ENCODE measurements around the gene P2RY2. TPM values are rescaled to one million over a fixed set of nuclear protein-coding genes. Genes with fewer than 3 reads are reported as not detected.

Gene P2RY2
- polyA plus RNA-seq, 3 donors: 2.8 to 24.1 (median 12.7) TPM

- H3K27ac Mint-ChIP-seq: no peak overlapping the region
- Histone ChIP-seq H3K4me1 (ENCODE audit: control insufficient read depth in 1 of 2, insufficient read depth in 2 of 2, low read length in 2 of 2) (peaks cover 6 to 7% of the 10 kb centered on the region in 2 donors), H3K4me3 (replicated peaks in 1 of 3; ENCODE audit: low read depth in 2 of 3, low read length in 3 of 3) (no peak overlapping the region), H3K27ac (ENCODE audit: low read depth in 1 of 2, low read length in 2 of 2) (no peak overlapping the region), H4K20me1 (ENCODE audit: insufficient read depth, low read length) (no peaks in the 10 kb centered on the region), H2AFZ (ENCODE audit: insufficient read depth, low read depth, low read length, poor library complexity, severe bottlenecking) (no peak overlapping the region), H3K79me2 (ENCODE audit: insufficient read depth, low read length) (no peaks in the 10 kb centered on the region), H3K9me3 (replicated peaks in 1 of 2; ENCODE audit: control insufficient read depth in 1 of 2, insufficient read depth in 1 of 2, low read length in 2 of 2) (no peaks in the 10 kb centered on the region), H3K4me2 (replicated peaks; ENCODE audit: extremely low read depth, low read length, poor library complexity, severe bottlenecking) (no peak overlapping the region), H3K9ac (ENCODE audit: insufficient read depth, low read length, poor library complexity, severe bottlenecking) (no peak overlapping the region), H3K36me3 (replicated peaks in 1 of 2; ENCODE audit: control insufficient read depth in 1 of 2, insufficient read depth in 2 of 2, low read length in 2 of 2) (no peaks in the 10 kb centered on the region), H3K27me3 (ENCODE audit: control insufficient read depth in 2 of 2, insufficient read depth in 2 of 2, low read length in 2 of 2) (no peaks in the 10 kb centered on the region)
- H3K9me3 Mint-ChIP-seq: peaks cover 0 to 3% (median 0%) of the 10 kb centered on the region in 7 donors
- peaks cover 20% of the 10 kb centered on the region for H3K4me1 Mint-ChIP-seq
- TF ChIP-seq, protein P1, sequence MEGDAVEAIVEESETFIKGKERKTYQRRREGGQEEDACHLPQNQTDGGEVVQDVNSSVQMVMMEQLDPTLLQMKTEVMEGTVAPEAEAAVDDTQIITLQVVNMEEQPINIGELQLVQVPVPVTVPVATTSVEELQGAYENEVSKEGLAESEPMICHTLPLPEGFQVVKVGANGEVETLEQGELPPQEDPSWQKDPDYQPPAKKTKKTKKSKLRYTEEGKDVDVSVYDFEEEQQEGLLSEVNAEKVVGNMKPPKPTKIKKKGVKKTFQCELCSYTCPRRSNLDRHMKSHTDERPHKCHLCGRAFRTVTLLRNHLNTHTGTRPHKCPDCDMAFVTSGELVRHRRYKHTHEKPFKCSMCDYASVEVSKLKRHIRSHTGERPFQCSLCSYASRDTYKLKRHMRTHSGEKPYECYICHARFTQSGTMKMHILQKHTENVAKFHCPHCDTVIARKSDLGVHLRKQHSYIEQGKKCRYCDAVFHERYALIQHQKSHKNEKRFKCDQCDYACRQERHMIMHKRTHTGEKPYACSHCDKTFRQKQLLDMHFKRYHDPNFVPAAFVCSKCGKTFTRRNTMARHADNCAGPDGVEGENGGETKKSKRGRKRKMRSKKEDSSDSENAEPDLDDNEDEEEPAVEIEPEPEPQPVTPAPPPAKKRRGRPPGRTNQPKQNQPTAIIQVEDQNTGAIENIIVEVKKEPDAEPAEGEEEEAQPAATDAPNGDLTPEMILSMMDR (IDR thresholded peaks at IDR 0.05): no peak
- intact Hi-C loops (cut with micrococcal nuclease): loop anchor here (10.0 kb wide), 2 partner anchors 458 to 488 kb away; no protein-coding TSS in a partner anchor
- WGBS (ENCODE audit: insufficient coverage): 88% methylated on average over 3 of the region's 4 CpGs
- no peaks in the 10 kb centered on the region for H3K36me3 Mint-ChIP-seq
- DNase-seq: no peak
- H3K4me3 Mint-ChIP-seq: no peak overlapping the region
- H3K27me3 Mint-ChIP-seq (ENCODE audit: low read depth in 3 of 3): peaks cover 0 to 4% (median 0%) of the 10 kb centered on the region in 3 donors
Measured at GRCh38 chr11:73172992-73173656, 45.0 kb upstream of the P2RY2 start.

DNA sequence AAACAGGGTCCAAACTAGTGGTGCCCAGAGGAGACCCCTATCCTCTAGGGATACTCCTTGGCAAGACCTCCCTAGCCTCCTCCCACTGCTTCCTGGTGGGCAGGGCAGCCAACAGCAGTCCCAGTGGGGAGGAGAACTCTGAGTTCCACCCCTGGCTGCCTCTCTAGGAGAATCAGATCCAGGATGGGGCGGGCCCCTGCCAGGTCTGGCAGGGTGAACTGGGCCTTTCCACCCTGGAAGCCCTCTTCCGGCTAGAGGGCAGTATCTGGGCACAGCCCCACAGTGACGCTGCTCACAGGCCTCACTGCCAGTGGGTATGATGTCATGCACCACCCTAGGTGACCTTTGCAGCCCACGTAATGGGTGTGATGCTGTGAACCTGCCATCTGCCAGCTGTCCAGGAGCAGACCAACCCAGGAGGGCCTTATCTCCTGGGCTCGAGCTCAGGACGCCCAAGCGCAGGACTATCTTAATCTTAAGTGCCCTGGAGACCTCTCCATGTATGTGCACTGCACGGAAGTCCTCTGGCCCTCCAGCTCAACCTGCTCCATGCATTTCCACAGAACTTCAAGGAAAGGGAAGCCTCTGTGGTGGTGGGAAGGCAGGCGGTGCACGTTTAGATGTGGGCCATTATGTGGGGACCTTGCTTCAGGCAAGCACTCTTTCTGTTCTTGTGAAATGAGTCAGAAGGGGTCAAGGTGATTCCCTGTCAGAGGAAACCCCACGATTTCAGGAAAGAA is 44.2 kb upstream of the P2RY2 start:
- Mint-ChIP-seq H3K27me3 (ENCODE audit: low read depth in 3 of 3) (peaks cover 0 to 4% (median 0%) of the 10 kb centered on the region in 3 donors), H3K27ac (no peak overlapping the region), H3K4me1 (peaks cover 23% of the 10 kb centered on the region), H3K4me3 (no peak overlapping the region), H3K9me3 (peaks cover 0 to 3% (median 0%) of the 10 kb centered on the region in 7 donors), H3K36me3 (no peaks in the 10 kb centered on the region)
- no peak overlapping the region for H2AFZ ChIP-seq (ENCODE audit: insufficient read depth, low read depth, low read length, poor library complexity, severe bottlenecking)
- H3K9ac ChIP-seq (ENCODE audit: insufficient read depth, low read length, poor library complexity, severe bottlenecking): no peak overlapping the region
- no peaks in the 10 kb centered on the region for H3K27me3 ChIP-seq (ENCODE audit: control insufficient read depth in 2 of 2, insufficient read depth in 2 of 2, low read length in 2 of 2)
- no peak for DNase-seq
- peaks cover 7 to 9% of the 10 kb centered on the region in 2 donors for H3K4me1 ChIP-seq (ENCODE audit: control insufficient read depth in 1 of 2, insufficient read depth in 2 of 2, low read length in 2 of 2)
- H3K36me3 ChIP-seq (replicated peaks in 1 of 2; ENCODE audit: control insufficient read depth in 1 of 2, insufficient read depth in 2 of 2, low read length in 2 of 2): no peaks in the 10 kb centered on the region
- H3K4me2 ChIP-seq (replicated peaks; ENCODE audit: extremely low read depth, low read length, poor library complexity, severe bottlenecking): no peak overlapping the region
- no peak overlapping the region for H3K4me3 ChIP-seq (replicated peaks in 1 of 3; ENCODE audit: low read depth in 2 of 3, low read length in 3 of 3)
- H3K9me3 ChIP-seq (replicated peaks in 1 of 2; ENCODE audit: control insufficient read depth in 1 of 2, insufficient read depth in 1 of 2, low read length in 2 of 2): no peaks in the 10 kb centered on the region
- TF ChIP-seq, protein P1 (IDR thresholded peaks at IDR 0.05): no peak
- H4K20me1 ChIP-seq (ENCODE audit: insufficient read depth, low read length): no peaks in the 10 kb centered on the region
- intact Hi-C loops (cut with micrococcal nuclease): loop anchor here (10.0 kb wide), 2 partner anchors 459 to 489 kb away; no protein-coding TSS in a partner anchor
- no peaks in the 10 kb centered on the region for H3K79me2 ChIP-seq (ENCODE audit: insufficient read depth, low read length)
- 90% methylated on average over 7 of the region's 11 CpGs for WGBS (ENCODE audit: insufficient coverage)
- no peak overlapping the region for H3K27ac ChIP-seq (ENCODE audit: low read depth in 1 of 2, low read length in 2 of 2)

Data from CD14-positive monocyte (primary cell).